Measurements from ENCODE around the gene CMIP. TPM values are rescaled to one million over a fixed set of nuclear protein-coding genes. Genes with fewer than 3 reads are reported as not detected.

CMIP gene
- polyA plus RNA-seq, 1 donor: 44.3 TPM

DNA sequence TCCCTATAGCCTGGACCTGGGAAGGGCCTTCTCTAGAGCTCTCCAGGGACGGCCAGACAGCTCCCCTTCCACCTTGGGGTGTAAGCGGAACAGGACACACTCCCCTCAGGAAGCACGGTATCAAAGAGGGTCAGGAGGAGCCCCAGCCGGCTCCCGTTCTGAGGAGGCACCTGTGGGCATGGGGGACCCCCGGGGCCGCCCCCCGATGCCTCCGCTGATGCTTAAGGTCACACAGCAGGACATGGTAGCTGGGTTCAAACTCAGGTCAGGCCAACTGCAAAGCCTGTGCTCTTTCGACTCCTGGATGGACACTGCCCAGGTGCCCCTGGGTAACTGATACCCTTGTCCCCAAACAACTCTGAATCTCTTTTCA lies 49.8 kb downstream of the CMIP start:
- no peak for DNase-seq

DNA sequence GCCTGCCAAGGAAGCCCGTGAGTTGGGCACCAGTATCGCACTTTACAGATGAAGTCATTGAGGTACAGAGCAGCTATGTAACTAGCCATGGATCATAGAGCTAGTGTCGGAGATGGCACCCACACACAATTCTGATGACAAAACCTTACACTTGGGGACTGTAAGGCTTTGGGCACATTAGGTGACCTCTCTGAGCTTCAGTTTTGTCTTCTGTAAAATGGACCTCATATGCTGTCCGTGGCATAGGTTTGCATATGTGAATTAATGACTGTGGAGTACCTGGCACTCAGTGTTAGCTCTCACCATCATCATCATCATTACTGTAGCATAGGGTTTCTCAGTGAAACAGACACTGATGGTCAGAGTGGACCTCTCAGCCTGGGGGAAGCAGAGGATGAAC lies 50.3 kb downstream of the CMIP start:
- no peak for DNase-seq

- DNase-seq: no peak
Measured at GRCh38 chr16:81495321-81496234, 51.0 kb downstream of the CMIP start.

DNA sequence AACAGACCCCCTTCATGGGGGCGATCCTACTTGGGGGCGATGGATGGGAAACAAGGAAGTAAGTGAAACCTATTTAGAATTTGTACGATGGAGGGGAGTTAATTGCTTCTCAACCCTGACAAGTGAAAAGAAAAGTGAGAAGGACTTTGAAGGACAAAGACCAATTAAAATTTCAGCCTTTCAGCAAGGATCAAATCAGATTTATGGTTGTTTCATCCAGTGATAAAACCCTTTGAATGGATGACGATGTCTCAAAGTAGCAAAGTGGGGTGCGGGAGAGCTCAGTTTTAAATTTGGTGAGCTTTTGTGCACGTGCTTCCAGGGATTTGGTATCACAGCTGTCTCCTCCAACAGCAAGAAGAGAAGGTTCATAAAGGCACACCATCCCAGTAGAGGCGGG lies 51.7 kb downstream of the CMIP start:
- no peak for DNase-seq

DNA sequence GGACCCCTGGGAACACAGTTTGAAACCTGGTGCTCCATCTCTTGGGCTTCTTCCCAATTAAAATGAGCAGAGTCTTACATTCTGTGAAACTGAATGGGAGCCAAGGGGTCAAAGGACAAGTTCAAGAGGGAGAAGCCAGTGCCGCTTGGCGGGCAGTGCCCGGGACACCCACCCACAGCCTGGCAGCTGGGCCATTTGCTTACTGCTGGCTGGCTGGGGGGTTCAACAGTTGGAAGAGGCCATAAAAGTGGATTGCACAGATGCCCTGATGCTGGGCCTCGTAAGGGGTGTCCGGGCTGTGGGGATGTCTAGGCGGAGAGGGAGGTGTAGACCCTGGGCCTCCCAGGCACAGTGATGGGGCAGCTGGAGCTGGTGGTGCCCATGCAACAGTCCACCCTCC lies 52.1 kb downstream of the CMIP start:
- DNase-seq: no peak

- DNase-seq: no peak
Measured at GRCh38 chr16:81497690-81498089, 53.1 kb downstream of the CMIP start.

DNA sequence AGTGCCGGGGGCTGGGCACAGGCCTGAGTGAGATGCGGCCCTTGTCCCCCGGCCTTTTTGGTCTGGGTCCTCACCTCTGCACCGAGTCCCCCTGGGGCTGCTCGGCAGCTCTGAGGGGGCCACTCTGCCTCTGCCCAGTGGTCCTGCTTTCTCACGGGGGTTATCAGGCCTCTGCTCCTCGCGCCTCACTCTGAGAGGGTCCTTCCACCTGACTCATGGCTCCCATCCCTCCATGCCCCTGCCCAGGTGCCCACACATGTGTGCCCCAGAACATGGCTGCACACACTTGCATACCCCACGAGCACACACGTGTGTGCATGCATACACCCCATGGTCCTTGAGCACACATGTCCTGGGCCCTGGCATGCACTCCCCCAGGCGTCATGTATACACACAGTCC lies 53.7 kb downstream of the CMIP start:
- DNase-seq: no peak

DNA sequence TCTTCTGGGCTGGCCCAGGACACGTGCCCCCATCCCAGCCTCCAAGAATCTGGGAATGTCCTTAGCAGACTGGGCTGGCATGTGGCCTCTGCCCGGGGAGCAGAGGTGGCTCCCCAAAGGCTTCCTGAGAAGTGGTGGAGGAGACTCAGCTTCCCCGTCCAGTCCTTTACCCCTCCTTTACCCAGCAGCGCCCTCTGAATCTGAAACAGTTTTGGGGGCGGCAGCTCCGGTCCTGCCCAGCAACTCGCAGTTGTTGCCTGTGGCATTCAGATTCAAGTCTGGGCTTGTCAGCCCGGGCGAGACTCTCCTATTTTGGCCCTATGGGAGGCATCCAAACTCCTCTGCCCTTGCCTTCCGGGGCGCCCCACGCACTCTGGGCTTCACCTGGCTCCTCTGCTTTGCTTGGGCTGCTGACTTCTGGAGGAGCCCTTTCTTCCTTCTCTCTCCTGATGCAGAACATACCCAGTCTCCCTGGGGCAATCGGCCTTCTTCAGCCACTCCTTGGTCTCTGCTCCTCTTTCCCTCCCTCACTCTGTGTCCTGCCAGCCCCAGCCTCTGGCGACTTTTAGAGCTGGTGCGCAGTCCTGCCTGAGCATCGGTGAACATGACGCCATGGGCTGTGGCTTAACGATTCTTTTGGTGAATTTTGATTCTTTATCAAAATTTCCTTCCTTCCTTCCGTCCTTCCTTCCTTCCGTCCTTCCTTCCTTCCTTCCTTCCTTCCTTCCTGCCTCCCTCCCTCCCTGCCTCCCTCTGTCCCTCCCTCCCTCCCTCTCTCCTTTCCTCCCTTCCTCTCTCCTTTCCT lies 55.2 kb downstream of the CMIP start:
- DNase-seq: no peak

- no peak for DNase-seq
Measured at GRCh38 chr16:81500833-81501521, 56.4 kb downstream of the CMIP start.

GRCh38 chr16:81502396-81503070 lies 57.9 kb downstream of the CMIP start:
- no peak for DNase-seq

GRCh38 chr16:81505011-81505661 lies 60.5 kb downstream of the CMIP start:
- no peak for DNase-seq

GRCh38 chr16:81509404-81509803 lies 64.8 kb downstream of the CMIP start:
- no peak for DNase-seq

GRCh38 chr16:81510016-81510415 lies 65.4 kb downstream of the CMIP start:
- no peak for DNase-seq

GRCh38 chr16:81511371-81511770 lies 66.8 kb downstream of the CMIP start:
- no peak for DNase-seq

GRCh38 chr16:81513204-81514040 lies 68.8 kb downstream of the CMIP start:
- no peak for DNase-seq

- DNase-seq: no peak
Measured at GRCh38 chr16:81514041-81514559, 69.5 kb downstream of the CMIP start.

DNA sequence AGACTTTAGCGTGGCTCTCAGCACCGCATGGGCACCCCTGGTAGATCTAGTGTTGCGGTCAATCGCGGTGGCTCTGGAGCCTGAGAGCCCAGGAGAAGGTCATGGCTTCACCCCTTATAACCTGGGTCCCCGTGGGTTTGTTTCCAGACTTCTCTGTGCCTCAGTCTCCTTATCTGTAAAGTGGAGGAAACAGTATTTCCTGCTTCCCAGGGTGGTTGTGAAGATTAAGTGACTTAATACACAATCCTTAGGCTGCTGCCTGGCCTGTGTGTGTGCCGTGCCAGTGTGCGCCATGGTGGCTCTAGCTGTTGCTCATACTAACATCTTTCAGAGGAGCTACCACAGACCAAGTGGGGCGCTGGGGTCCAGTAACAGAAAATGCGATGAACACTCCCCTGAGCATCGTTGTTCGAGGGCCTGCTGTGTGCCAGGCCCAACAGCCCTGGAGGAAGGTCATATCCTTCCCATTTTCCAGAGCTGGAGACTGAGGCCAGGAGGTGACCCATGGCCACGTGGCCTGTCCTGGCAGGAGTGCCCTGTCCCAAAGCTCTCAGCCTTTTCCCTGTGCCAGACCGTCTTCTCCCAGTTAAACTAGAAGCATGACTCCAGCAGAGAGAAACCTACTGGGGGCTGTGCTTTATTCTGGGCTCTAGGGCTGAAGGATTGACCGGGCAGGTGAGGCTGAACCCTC lies 70.1 kb downstream of the CMIP start:
- DNase-seq: no peak

DNA sequence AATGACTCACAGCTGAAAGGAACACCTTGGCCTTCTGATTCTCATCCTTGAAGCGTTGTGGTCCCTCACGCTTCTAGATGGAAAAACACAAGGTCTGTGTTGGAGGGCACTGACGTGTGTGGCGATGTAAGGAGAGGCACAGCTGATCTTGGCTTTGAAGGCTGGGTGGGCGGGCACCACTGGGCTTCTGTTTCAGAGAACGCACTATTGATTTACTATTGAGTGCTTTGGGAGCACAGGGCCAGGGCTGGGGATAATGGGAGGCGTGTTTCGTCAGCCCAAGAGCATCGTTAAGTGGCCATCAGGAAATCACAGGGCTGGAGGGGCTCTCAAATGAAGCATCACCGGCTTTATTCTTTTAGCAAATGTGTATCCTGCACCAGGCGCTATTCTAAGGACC lies 70.7 kb downstream of the CMIP start:
- DNase-seq: no peak

GRCh38 chr16:81515721-81516120 lies 71.1 kb downstream of the CMIP start:
- no peak for DNase-seq
